ENCODE data around the gene ABHD17B.
"Not testable (repeated sequence)": the region's sequence is repeated elsewhere in the genome, so short reads cannot be mapped to it uniquely, and the experiment has no call there.

ABHD17B gene

DNA sequence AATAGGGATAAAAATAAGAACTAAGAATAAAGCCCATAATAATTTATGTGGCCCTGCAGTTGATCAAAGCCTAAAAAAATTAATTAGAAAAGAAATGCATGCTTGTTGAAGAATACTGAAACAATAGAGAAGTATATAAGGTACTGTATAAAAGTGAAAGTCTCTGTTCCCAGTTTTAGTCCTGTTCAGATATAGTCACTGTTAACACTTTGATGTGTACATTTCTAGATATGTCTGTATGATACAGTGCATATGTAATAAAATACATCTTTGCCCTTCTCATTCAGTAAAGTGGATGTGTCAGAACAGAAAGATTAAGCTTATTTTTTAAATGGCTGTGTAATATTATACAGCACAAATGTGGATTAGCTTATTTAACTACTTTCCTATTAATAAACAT lies 4.5 kb upstream of the ABHD17B start:
- no peak for DNase-seq (ENCODE audit: low spot score)

DNA sequence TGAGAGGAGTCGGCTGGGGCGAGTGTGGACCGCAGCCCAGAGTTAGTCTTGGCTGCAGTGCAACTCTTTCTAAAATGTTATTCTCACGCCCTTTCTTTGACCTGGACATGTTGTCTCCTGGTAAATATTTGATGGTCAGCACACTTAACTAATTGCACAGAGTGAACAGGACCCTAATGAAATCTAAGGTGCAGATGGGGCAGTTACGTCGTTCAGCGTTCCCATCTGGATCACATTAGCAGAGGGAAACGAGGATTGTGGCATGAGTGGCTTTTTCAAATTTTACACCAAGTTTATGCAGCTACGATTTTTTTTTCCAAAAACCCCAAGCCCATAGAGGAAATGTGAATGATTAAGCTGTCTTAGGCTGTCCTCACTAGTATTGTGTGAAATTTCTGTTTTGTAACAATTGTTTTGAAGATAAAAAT lies 929 bp upstream of the ABHD17B start:
- DNase-seq (ENCODE audit: low spot score), result no peak

DNA sequence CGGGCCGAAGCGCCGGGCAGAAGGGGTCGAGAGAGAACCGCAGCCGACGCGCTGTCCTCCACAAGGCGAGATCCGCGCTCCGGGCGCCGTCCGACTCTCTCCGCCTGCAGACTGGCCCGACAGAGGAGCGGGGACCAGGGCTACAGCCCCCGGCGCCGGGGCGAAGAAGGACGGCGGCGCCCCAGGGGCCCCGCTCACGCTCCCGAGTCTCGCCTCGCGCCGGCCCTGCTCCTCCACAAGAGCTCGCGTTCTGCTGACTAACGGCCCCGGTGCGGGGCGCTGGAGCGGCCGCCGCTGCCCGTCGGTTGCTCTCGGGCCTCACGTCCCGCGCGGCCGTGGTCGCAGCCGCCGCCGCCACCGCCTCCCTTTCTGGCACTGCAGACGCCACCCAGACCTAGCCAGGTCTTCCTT lies 338 bp downstream of the ABHD17B start:
- DNase-seq (ENCODE audit: low spot score), result no peak

DNA sequence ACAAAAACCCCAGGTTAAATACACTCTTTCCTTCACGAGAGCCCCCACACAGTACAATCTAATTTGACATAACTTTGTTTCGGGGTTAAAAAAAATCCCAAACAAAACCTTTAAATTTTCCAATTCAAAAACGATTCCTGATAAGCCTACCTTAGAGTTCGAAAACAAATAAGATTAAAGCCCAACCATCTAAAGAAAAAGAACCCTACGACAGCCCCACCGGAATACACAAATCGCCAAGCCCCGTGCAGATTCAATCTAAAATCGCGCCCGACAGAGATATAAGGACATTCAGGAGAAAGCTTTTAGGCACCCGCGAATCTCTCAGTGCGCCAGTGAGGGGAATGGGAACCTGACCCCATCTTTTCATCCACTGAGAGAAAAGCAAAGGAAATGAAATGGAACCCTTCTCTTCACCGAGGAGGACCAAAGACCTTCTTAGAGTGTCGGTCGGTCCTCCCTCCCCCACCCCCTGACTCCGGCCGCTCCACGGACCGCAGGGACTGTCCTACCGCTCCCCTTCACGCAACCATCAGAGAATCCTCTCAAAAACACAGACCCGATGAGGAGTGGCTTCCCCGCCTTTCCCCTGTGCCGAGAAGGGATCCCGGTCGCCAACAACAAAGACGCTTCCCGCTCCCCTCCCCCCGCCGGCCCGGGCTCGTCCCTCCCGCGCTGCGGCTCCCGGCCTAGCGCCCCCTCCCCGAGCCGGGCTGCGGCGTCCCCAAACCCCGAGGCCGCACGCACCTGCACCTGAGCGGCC lies 925 bp downstream of the ABHD17B start:
- peak; percentile 51 for DNase-seq (ENCODE audit: low spot score)

DNA sequence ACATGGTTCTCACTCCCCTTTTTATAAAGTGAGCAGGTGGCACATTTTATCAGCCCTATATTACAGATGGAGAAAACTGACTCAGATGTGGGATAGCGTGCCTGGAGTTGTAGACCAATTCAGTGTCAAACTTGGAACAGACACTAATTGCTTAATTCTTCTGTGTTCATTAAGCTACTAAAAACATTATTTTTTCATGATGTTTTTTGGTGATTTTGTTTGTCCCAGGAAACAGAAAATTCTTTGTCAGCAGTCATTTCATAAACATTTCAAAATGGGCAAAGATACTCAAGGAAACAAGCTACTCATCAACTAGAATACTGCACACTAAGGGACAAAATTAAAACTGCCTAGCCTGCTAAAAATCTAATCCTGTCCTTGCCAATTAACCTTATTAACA lies 2.2 kb downstream of the ABHD17B start:
- peak; percentile 29 for DNase-seq (ENCODE audit: low spot score)

DNA sequence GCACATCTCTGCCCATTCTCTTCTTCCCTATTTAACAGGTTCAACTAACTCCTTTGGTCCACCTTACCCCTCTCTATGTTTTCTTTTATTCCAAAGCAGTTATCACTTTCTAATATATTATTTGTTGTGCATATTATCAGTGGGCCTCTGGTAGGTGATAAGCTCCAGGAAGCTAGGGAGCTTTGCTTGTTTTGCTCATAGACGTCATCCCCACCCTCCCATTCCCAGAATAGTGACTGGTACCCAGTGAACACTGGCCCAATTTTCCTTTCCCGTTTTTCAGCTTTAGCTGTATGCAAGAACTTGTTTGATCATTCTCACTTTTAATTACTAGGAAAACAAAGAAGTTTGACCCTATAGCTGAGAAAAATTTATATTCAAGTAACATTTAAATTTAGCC lies 6.9 kb downstream of the ABHD17B start:
- DNase-seq (ENCODE audit: low spot score), result no peak

DNA sequence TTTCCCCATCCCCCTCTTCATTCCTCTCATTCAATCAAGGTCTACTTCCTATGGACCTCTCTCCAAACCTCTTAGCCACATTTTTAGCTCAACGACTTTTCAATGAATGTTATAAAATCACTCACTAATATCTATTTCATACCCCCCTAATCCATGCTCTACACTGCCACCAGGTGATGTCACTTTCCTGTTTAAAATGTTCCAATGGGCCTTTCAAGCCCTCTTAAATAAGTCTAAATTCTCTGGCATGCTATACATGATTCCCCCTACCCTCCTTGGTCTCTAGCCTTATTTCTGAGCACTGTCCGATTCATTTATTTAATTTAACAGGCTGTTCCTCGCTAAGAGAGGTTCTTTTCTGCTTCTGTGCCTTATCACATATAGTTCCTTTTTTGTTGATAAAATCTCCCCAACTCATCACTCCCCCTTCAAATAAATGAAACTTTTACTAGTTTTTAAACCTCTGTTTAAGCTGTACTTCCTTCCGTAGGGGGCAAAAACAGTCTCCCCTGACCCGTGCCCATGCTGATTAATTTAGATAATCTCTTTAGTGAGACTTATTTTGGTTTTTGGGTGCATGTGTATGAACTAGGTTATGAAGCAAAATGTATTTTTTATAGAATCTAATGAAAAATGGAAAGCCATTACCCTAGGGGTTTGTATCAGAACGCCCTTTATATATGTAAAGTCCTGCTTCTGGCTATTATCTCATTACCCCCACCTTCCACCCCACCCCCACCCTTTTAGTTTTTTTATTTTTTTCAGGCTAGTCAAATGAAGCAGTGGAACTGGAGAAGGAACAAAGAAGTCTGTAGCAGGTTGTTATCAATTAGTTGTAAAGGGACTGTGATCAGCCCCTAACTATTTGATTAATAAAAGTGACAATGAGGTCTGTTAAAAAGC lies 9.0 kb downstream of the ABHD17B start:
- DNase-seq (ENCODE audit: low spot score), result no peak

DNA sequence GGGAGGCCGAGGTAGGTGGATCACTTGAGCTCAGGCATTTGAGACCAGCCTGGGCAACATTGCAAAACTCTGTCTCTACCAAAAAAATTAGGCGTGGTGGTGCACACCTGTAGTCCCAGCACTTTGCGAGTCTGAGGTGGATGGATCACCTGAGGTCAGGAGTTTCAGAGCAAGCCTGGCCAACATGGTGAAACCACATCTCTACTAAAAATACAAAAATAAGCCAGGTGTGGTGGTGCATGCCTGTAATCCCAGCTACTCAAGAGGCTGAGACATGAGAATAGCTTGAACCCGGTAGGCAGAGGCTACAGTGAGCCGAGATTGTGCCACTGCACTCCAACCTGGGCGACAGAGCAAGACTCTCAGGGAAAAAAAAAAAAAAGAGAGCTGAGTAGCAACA lies 12.2 kb downstream of the ABHD17B start:
- DNase-seq (ENCODE audit: low spot score), result not testable (repeated sequence)

DNA sequence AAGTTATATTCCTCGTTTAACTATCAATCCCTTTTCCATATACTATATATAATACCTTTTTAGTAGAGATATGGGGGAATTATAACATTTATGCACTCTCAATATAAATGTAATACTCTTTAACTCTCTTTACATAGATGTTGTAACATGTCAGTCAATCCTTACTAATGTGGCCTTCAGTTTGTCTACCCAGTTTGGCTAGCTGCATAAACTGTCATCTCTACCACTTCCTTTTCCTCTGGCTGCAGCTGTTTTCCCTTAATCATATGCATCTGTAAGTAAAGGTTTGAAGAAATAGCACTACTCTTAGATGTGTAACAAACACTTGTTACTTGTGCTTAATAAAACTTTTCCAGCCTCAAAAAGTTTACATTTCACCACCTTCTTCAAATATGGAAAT lies 13.4 kb downstream of the ABHD17B start:
- DNase-seq (ENCODE audit: low spot score), result no peak

DNA sequence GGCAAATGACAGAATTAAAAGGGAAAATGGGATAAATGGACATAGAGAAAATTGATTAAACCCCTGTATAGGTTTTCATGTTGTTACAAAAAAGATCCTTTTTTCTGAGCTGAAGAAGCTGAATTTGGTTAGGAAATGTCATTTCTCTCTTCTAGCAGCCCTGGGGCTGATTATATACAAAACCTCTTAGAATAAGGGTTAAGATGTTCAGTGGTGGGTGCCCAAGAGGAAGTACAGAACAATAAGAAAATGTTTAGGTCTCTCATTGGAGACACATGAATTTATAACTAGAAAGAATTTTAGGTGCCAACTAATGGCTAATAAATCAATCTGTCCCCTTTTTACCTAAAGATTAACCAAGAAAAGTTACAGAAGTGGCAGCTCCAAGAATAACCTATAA lies 14.2 kb downstream of the ABHD17B start:
- DNase-seq (ENCODE audit: low spot score), result no peak

DNA sequence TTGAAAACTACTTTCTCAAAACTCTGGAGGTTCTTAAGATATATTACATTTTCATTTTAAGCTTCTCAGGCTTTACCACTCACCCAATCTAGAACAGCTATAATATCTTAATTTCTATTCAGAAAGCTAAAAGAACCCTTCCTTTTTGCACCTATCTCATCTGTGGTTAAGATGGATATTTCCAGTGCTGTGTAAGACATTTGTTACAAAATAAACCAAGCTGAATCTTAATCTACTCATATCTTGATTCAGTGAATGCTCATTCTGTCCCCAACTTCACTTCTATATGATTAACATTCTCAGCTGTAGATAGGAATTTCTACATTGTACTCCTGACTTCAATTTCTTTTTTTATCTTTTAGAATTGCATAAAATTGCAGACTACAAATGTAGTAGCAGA lies 15.0 kb downstream of the ABHD17B start:
- no peak for DNase-seq (ENCODE audit: low spot score)

DNA sequence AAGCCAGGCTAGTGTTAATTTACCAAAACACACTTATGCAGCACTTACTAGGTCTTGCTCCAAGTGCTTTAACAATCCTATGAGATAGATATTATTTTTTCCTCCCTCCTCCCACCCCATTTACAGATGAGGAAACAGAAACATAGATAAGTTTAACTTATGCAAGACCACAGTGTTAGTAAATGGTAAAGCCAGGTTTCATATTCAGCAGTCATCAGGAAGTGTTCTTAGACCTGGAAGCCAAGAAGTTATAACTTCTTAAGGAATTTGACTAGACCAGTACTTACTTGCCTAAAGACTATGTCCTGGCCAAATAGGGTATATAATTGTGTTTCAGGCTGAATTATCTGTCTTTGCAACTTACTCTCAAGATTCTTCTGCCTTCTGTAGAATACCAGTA lies 15.9 kb downstream of the ABHD17B start:
- no peak for DNase-seq (ENCODE audit: low spot score)

DNA sequence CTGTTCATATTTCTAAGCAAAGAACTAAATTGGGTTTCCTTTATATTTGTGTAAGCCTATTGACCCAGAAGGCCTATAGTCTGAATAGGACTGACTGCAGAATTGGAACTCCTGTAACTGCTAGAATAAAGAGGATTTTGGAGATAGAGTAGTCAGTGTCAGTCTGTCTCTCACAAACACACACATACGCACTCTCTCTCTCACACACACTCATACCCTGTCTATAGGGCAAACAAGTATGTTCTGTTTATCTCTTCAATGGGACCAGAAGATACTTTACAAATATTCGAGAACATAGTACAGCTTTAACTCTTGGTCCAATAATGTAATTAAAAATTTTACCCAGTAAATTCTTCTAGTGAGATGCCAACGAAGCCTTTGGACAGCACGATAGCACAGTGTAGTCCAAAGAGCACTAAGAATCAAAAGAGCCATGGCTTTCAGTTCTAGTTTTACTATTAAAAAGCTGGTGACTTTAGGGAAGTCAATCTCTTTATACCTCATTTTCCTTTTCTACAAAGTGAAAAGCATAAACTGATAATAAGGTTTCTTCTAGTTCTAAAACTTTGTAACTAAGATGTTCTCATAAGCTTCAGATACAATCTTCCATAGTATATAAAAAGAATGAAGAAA lies 19.3 kb downstream of the ABHD17B start:
- no peak for DNase-seq (ENCODE audit: low spot score)

DNA sequence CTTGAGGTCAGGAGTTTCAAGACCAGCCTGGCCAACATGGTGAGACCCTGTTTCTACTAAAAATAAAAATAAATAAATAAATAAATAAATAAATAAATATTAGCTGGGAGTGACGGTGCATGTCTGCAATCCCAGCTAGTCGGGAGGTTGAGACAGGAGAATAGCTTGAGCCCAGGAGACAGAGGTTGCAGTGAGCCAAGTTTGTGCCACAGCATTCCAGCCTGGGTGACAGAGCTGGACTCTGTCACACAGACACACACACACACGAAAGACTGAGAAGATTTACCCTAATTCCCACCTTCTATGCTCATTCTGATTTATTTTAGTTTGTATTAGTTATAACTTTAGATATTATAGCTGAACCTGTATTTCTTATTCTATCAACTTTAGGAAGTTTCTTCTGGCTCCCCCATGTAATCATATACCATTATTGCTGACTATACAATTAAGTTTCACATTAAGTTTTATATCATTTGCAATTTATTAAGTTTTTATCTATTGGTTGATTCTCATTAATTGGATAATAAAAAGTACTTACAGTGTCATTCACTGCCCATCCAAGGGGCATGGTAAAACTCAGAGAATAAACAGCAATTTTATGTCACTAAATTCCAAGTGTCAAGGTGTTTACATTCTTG lies 20.8 kb downstream of the ABHD17B start:
- DNase-seq (ENCODE audit: low spot score), result no peak

DNA sequence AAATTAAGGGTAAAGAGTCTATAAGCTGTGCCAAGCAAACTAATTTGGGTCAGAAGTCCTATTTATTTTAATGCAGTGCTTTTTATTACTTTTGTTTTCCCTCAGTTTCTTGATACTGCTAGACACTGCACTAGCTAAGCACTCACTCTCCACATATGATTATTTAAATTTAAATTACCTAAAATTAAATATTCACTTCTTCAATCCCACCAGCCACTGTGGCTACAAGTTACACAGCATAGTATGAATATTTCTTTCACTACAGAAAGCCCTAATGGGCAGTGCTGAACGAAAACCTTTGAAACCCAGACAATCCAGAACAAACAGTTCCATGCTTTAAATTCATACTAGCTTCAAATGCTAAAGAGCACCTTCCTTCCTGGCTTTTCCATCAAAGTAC lies 23.6 kb downstream of the ABHD17B start:
- no peak for DNase-seq (ENCODE audit: low spot score)

DNA sequence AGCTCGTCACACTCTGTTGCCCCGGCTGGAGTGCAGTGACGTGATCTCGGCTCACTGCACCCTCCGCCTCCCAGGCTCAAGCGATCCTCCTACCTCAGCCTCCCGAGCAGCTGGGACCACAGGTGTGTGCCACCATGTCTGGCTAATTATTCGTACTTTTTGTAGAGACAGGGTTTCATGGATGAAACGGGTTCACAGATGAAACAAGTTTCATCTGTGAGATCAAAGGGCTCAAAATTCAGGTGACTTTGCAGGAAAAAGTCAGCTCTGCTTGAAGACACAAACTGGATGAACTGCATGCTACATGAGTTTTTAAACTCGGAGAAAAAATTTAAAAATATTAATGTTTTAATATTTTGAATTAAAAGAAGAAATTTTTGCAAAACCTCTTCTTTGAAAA lies 24.5 kb downstream of the ABHD17B start:
- DNase-seq (ENCODE audit: low spot score), result no peak

DNA sequence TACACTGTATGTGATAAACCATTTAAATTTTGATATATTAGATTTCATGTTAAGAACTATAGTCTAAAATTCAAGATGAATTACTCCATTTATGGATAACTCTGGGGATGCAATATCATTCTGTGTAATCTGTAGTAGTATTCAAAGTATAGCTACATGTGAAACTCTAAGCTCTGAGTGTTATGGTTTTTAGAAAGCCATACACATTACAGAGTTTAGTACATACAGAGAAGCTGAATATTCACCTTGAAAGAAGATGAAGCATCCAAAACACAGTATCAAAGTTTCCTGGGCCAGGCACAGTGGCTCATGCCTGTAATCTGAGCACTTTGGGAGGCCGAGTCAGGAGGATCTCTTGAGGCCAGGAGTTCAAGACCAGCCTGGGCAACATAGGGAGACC lies 25.0 kb downstream of the ABHD17B start:
- DNase-seq (ENCODE audit: low spot score), result no peak

DNA sequence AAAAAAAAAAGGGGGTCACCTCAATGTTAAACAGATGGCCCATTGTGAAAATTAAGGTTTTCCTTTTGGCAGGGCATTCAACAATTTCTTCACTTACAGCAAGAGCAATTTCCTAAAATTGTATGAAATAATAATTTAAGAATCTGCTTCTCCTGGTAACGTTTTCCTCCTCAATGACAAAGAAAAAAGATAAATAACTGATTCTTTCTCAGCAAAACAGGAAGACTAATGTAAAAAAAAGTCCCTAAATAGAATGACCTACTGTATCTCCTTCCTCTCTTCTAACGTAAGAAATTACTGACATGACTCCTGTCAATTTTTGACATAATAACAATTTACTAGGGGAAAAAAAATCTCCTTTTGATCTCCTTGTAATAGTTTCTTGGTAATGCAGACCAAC lies 25.5 kb downstream of the ABHD17B start:
- DNase-seq (ENCODE audit: low spot score), result no peak

DNA sequence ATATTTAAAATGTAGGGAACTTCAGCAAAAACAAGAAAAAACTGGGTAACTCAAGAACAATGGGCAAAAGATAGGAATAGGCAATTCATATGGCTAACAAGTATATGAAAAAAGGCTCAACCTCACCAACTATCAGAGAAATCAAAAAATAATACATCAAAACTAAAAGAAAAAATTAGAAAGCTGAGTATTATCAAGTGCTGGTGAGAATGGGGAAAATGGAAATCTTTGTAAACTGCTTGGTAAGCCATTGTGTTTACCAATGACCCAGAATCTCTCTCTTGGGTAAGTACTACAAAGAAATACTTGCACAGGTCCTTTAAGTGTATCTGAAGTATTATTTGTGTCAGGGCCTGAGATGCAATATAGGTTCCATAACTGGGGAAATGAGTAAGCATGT lies 27.0 kb downstream of the ABHD17B start:
- DNase-seq (ENCODE audit: low spot score), result no peak

DNA sequence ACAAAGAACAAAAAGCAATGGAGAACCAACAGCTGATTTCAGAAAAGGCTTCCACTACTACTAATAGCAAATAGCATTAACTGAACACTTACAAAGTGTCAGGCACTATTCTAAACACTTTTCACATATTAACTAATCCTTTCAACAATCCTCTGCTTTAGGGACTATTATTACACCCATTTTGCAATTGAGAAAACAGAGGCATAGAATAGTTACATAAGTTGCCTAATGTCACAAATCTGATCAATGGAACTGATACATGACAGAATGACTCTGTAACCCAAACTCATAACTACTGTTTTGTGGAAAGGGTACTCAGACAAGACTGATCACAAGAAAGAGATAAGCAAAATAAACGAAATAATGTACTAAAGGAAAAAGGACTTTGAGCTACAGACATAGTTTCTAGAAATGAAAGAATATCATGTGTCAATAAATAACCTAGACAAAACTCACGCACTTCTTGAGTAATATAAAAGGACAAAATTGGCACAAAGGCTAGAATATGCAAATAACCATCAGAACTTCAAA lies 31.3 kb downstream of the ABHD17B start:
- DNase-seq (ENCODE audit: low spot score), result no peak

DNA sequence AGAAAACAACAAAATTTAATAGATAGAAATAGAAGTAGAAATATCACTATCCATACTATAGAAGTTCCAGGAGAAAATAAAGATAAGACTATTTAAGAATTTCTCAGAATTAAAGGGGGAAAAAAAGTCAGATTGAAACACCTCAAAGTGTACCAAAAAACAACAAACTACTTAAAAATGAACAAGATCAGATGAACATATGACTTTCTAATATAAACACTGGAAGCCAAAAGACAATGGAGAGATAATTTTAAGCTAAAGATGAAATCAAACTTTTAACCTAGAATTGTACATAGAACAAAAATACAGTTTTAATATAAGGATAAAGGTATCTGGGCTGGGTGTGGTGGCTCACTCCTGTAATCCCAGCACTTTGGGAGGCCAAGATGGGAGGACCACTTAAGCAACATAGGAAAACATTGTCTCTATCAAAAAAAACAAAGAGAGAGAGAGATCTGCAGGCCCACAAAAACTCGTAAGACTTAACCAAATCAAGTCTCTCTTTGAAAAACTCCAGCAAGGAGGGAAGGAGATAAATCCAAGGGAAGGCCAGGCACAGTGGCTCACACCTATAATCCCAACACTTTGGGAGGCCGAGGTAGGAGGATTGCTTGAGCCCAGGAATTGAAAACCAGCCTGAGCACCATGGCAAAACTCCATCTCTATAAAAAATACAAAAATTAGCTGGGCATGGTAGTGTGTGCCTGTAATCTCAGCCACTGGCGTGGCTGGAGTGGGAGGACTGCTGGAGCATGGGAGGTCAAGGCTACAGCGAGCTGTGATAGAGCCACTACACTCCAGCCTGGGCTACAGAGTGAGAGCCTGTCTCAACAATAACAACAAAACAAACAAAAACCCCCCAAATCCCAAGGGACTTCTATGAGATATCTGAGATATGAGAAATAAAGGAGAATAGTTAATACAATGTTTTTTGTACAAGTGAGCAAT lies 32.4 kb downstream of the ABHD17B start:
- DNase-seq (ENCODE audit: low spot score), result no peak

Measured in cerebellar cortex (tissue), 1 donor.